HL-60 (cell line): ENCODE measurements around the gene PCIF1.

Experiments
- DNase-seq, 2 experiments: peaks; one replicate each; pipeline ENCODE4 v3.0.0-alpha.2; 2010 to 2020; ENCODE audit warnings: low read depth in 1 of 2, low spot score in 1 of 2
- H3K27ac ChIP-seq: fragments of 250-450 bp; sonication (Bioruptor Pico); replicated peaks from 2 replicates; pipeline ENCODE4 v1.5.1; 2020; ENCODE audit warnings: mild to moderate bottlenecking, moderate library complexity
- H3K27me3 ChIP-seq: fragments of 250-450 bp; sonication (Bioruptor Pico); 2 replicates; pipeline ENCODE4 v1.5.1; 2021; ENCODE audit warnings: mild to moderate bottlenecking, moderate library complexity; ENCODE audit not compliant: insufficient read depth, poor library complexity, severe bottlenecking
- H3K4me3 ChIP-seq: replicated peaks from 2 replicates; pipeline ENCODE4 v1.5.1; 2011; ENCODE audit warnings: mild to moderate bottlenecking, control low read depth, low read length; ENCODE audit not compliant: insufficient read depth
- CTCF ChIP-seq: IDR thresholded peaks from one replicate; pipeline ENCODE4 v1.5.1; 2011; ENCODE audit warnings: low read length, control low read depth, inconsistent platforms; ENCODE audit not compliant: insufficient read depth
- GABPA ChIP-seq: IDR thresholded peaks from 2 replicates; pipeline ENCODE4 v1.6.1; 2012; ENCODE audit warnings: low read depth
- POLR2AphosphoS5 ChIP-seq: IDR thresholded peaks from 2 replicates; pipeline ENCODE4 v1.6.1; 2012; ENCODE audit warnings: low read depth
- SPI1 ChIP-seq: IDR thresholded peaks from 2 replicates; pipeline ENCODE4 v1.6.1; 2012; ENCODE audit warnings: low read depth, mild to moderate bottlenecking, borderline replicate concordance
- long read RNA-seq: library from polyadenylated mRNA; unstranded; transcript quantifications from one replicate; pipeline ENCODE4 v2.0.0, GENCODE V29; 2020
- TF ChIP-seq, protein P1 (sequence below): IDR thresholded peaks from 2 replicates; pipeline ENCODE4 v1.6.1; 2012; ENCODE audit warnings: low read depth; ENCODE audit not compliant: insufficient replicate concordance

PCIF1 gene
- long read RNA-seq, transcript PCIF1-201 (17 exons, 2,747 nt) = major isoform, 491 of 585 reads
- long read RNA-seq, partial matches to known transcripts = 29 of 585 reads
- long read RNA-seq, other reads (novel, unspliced or antisense) = 64 of 585 reads

DNA sequence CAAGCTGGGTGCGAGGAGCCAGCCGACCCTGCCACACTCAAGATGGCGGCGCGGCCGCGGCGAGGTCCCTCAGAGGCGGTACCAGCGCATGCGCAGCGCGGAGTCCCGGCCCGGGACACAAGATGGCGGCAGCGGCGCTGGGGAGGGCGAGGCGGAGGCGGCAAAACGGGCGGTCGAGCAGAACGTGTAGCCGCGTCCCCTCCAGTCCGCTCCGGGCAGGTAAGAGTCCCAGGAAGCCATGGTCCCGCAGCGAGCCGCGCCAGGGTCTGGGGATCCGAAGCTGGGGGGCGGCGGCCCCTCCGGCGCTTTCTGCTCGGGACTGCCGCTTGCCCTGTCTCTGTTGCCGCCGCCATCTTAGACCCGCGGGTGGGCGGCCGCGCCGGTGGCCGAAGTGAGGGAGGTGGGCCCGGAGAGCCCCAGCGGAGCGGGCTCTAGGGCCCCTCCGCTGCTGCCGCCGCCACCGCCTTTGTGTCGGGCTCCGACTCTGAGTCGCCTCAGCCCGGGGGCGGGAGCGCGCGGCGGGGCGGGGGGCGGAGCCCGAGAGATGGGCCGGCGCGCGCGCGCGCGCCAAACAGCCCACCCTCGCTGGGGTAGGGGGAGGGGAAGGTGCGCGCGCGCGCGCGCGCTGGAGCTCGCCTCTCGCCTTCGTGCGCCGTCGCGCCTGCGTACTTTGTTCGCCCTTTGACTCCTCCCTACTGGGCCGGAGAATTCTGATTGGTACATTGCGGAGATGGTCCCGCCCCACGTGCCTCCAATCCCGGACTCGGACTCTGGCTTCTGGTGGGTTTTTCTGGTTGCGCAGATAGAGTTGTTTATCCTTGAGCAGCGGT, at the start of gene PCIF1:
Gene PCIF1 (plus strand): TSS at position 98 of the 830 bp plus-strand sequence. CDS start 4,317 bp downstream, outside the sequence.
- H3K27ac ChIP-seq = peak within 1 kb of the TSS; percentile 100
- peak; percentile 91 to 97 for DNase-seq
- peak within 1 kb of the TSS; percentile 96 for H3K4me3 ChIP-seq
- H3K27me3 ChIP-seq = no peaks in the 10 kb centered on the region
- TF ChIP-seq, protein P1, sequence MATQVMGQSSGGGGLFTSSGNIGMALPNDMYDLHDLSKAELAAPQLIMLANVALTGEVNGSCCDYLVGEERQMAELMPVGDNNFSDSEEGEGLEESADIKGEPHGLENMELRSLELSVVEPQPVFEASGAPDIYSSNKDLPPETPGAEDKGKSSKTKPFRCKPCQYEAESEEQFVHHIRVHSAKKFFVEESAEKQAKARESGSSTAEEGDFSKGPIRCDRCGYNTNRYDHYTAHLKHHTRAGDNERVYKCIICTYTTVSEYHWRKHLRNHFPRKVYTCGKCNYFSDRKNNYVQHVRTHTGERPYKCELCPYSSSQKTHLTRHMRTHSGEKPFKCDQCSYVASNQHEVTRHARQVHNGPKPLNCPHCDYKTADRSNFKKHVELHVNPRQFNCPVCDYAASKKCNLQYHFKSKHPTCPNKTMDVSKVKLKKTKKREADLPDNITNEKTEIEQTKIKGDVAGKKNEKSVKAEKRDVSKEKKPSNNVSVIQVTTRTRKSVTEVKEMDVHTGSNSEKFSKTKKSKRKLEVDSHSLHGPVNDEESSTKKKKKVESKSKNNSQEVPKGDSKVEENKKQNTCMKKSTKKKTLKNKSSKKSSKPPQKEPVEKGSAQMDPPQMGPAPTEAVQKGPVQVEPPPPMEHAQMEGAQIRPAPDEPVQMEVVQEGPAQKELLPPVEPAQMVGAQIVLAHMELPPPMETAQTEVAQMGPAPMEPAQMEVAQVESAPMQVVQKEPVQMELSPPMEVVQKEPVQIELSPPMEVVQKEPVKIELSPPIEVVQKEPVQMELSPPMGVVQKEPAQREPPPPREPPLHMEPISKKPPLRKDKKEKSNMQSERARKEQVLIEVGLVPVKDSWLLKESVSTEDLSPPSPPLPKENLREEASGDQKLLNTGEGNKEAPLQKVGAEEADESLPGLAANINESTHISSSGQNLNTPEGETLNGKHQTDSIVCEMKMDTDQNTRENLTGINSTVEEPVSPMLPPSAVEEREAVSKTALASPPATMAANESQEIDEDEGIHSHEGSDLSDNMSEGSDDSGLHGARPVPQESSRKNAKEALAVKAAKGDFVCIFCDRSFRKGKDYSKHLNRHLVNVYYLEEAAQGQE = peak; percentile 84
- TF ChIP-seq CTCF = no peak
- TF ChIP-seq POLR2AphosphoS5 = peak; percentile 100

DNA sequence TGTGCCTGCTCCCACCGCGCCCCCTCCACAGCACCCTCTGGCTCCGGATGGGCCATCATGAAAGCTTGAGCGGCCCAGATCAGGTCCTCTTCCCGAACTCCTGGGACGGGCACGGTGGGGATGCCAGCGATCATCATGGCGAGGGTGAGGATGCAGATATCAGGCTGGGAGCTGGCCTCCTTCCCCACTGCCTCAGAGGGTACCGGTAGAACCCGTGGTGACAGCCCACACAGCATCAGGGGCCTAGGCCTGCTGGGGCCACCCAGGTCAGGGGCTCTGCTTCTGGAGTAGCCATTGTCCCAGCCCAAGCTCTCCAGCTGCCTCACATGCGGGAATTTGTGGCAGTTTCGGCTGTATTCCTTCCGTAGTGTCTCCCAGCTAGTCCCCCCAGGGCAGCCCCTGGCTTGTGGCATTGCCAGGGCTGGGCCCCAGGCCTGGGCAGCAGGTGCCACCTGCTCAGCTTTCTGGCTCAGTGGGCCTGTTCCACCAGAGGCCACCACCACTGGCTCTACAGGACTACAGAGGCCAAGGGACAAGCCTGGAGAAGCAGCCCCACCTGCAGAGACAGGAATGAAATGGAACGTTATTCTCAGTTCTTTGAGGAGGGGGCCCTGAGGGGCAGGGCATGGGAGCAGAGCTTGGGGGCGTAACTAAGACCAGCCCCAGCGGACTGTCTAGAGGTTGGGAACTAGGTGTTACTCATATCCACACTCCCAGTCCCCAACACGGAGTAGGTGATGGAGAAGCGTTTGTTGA, 47.7 kb upstream of the PCIF1 start:
- Histone ChIP-seq H3K4me3 (no peak overlapping the region), H3K27ac (no peak overlapping the region), H3K27me3 (no peaks in the 10 kb centered on the region)
- no peak for DNase-seq
- TF ChIP-seq POLR2AphosphoS5 (no peak), GABPA (no peak), CTCF (no peak), SPI1 (no peak)
- TF ChIP-seq, protein P1 = no peak

DNA sequence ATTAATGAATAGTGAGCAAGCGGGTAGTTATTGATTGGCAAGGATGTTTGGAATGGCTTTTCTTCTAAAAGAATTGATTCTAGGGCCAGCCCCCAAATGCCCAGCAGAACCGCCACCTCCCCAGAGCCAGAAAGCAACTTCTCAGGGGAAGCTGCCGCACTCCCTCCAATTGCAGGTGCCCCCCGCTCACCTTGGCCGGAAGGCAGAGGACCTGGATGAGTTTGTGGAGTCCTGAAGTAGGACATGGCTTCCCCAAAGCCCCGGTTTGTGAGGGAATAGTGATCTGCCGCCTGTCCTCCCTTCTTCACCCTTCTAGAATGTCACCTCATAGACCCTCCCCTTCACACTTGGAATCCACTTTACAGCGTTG, 47.2 kb upstream of the PCIF1 start, which contains the start of gene SPATA25:
Gene SPATA25 (minus strand): TSS at position 277 of the 370 bp plus-strand sequence. CDS start 32 bp downstream, at position 245.
- Histone ChIP-seq H3K4me3 (no peak within 1 kb of the TSS), H3K27me3 (no peaks in the 10 kb centered on the region), H3K27ac (no peak within 1 kb of the TSS)
- DNase-seq = no peak
- TF ChIP-seq GABPA (no peak), SPI1 (no peak), POLR2AphosphoS5 (no peak), CTCF (no peak)
- TF ChIP-seq, protein P1 = no peak
